Memory B cell (primary cell): Measurements from ENCODE around the gene C1orf50.
"Not testable (repeated sequence)": the region's sequence is repeated elsewhere in the genome, so short reads cannot be mapped to it uniquely, and the experiment has no call there.

Experiments used
- ATAC-seq: fragments of 150-1000 bp; cut with Tn5 transposase; 2 replicates; pipeline ENCODE4 v1.10.0; 2021; ENCODE audit warnings: low read depth, mild to moderate bottlenecking, moderate library complexity
- DNase-seq, 2 donors: peaks; one replicate each; pipeline ENCODE4 v3.0.0; 2022; ENCODE audit warnings: low spot score in 2 of 2
- H3K27ac Mint-ChIP-seq: one replicate; pipeline ENCODE4 v1.8.0; 2022; ENCODE audit warnings: mild to moderate bottlenecking, moderate library complexity, mixed read lengths
- H3K27me3 Mint-ChIP-seq: one replicate; pipeline ENCODE4 v1.8.0; 2022; ENCODE audit warnings: mixed read lengths
- H3K36me3 Mint-ChIP-seq: one replicate; pipeline ENCODE4 v1.8.0; 2022; ENCODE audit warnings: mild to moderate bottlenecking, mixed read lengths
- H3K4me1 Mint-ChIP-seq: one replicate; pipeline ENCODE4 v1.8.0; 2022; ENCODE audit warnings: mixed read lengths
- H3K4me3 Mint-ChIP-seq: one replicate; pipeline ENCODE4 v1.8.0; 2022; ENCODE audit warnings: mild to moderate bottlenecking, moderate library complexity, mixed read lengths
- H3K9me3 Mint-ChIP-seq: one replicate; pipeline ENCODE4 v1.8.0; 2022; ENCODE audit warnings: mixed read lengths

Gene C1orf50

GRCh38 chr1:42744148-42744413 lies 23.0 kb upstream of the C1orf50 start:
- Mint-ChIP-seq H3K27ac (no peak overlapping the region), H3K27me3 (peaks cover 1% of the 10 kb centered on the region), H3K4me1 (no peaks in the 10 kb centered on the region), H3K9me3 (no peaks in the 10 kb centered on the region), H3K4me3 (no peak overlapping the region), H3K36me3 (peaks cover 6% of the 10 kb centered on the region)
- no peak for ATAC-seq
- no peak for DNase-seq

- no peak overlapping the region for H3K4me3 Mint-ChIP-seq
- H3K36me3 Mint-ChIP-seq: peaks cover 15% of the 10 kb centered on the region
- no peaks in the 10 kb centered on the region for H3K4me1 Mint-ChIP-seq
- no peak overlapping the region for H3K27ac Mint-ChIP-seq
- DNase-seq (no peak), ATAC-seq (no peak)
- no peaks in the 10 kb centered on the region for H3K9me3 Mint-ChIP-seq
- peaks cover 1% of the 10 kb centered on the region for H3K27me3 Mint-ChIP-seq
Measured at GRCh38 chr1:42745851-42746250, 21.2 kb upstream of the C1orf50 start.

GRCh38 chr1:42746436-42747105 lies 20.5 kb upstream of the C1orf50 start:
- peaks cover 1% of the 10 kb centered on the region for H3K27me3 Mint-ChIP-seq
- H3K27ac Mint-ChIP-seq: no peak overlapping the region
- no peaks in the 10 kb centered on the region for H3K9me3 Mint-ChIP-seq
- DNase-seq (no peak), ATAC-seq (no peak)
- H3K4me3 Mint-ChIP-seq: no peak overlapping the region
- H3K4me1 Mint-ChIP-seq: no peaks in the 10 kb centered on the region
- H3K36me3 Mint-ChIP-seq: peaks cover 17% of the 10 kb centered on the region

GRCh38 chr1:42747125-42747524 lies 19.9 kb upstream of the C1orf50 start:
- no peak overlapping the region for H3K4me3 Mint-ChIP-seq
- H3K36me3 Mint-ChIP-seq: peaks cover 22% of the 10 kb centered on the region
- peaks cover 1% of the 10 kb centered on the region for H3K27me3 Mint-ChIP-seq
- H3K9me3 Mint-ChIP-seq: no peaks in the 10 kb centered on the region
- ATAC-seq: peak; percentile 65
- H3K27ac Mint-ChIP-seq: no peak overlapping the region
- H3K4me1 Mint-ChIP-seq: no peaks in the 10 kb centered on the region
- peak; percentile 33 to 35 for DNase-seq

GRCh38 chr1:42748021-42748420 lies 19.0 kb upstream of the C1orf50 start:
- Mint-ChIP-seq H3K4me1 (no peaks in the 10 kb centered on the region), H3K27ac (no peak overlapping the region), H3K27me3 (peaks cover 1% of the 10 kb centered on the region), H3K36me3 (peaks cover 28% of the 10 kb centered on the region), H3K4me3 (no peak overlapping the region), H3K9me3 (no peaks in the 10 kb centered on the region)
- DNase-seq: no peak
- ATAC-seq: no peak

- no peak for DNase-seq
- Mint-ChIP-seq H3K9me3 (no peaks in the 10 kb centered on the region), H3K4me3 (no peak overlapping the region), H3K36me3 (peaks cover 31% of the 10 kb centered on the region), H3K27me3 (peaks cover under 1% of the 10 kb centered on the region), H3K27ac (no peak overlapping the region), H3K4me1 (no peaks in the 10 kb centered on the region)
- no peak for ATAC-seq
Measured at GRCh38 chr1:42748461-42749410, 18.3 kb upstream of the C1orf50 start.

- Mint-ChIP-seq H3K27ac (no peak overlapping the region), H3K27me3 (no peaks in the 10 kb centered on the region), H3K4me1 (no peaks in the 10 kb centered on the region), H3K9me3 (no peaks in the 10 kb centered on the region), H3K36me3 (peaks cover 40% of the 10 kb centered on the region), H3K4me3 (no peak overlapping the region)
- DNase-seq: no peak
- ATAC-seq: no peak
Measured at GRCh38 chr1:42750041-42750440, 17.0 kb upstream of the C1orf50 start.

- not testable (repeated sequence) for H3K27me3 Mint-ChIP-seq, H3K9me3 Mint-ChIP-seq, H3K27ac Mint-ChIP-seq, ATAC-seq, H3K4me3 Mint-ChIP-seq, DNase-seq, H3K4me1 Mint-ChIP-seq
- peaks cover 48% of the 10 kb centered on the region for H3K36me3 Mint-ChIP-seq
Measured at GRCh38 chr1:42751511-42752070, 15.5 kb upstream of the C1orf50 start.

- DNase-seq (no peak), ATAC-seq (no peak)
- Mint-ChIP-seq H3K27me3 (no peaks in the 10 kb centered on the region), H3K27ac (no peak overlapping the region), H3K36me3 (peaks cover 52% of the 10 kb centered on the region), H3K9me3 (no peaks in the 10 kb centered on the region), H3K4me3 (no peak overlapping the region), H3K4me1 (peaks cover 2% of the 10 kb centered on the region)
Measured at GRCh38 chr1:42752284-42752683, 14.8 kb upstream of the C1orf50 start.

GRCh38 chr1:42753070-42753469 lies 14.0 kb upstream of the C1orf50 start:
- no peak overlapping the region for H3K4me3 Mint-ChIP-seq
- DNase-seq (no peak), ATAC-seq (no peak)
- H3K27me3 Mint-ChIP-seq: no peaks in the 10 kb centered on the region
- no peak overlapping the region for H3K27ac Mint-ChIP-seq
- no peaks in the 10 kb centered on the region for H3K9me3 Mint-ChIP-seq
- peaks cover 5% of the 10 kb centered on the region for H3K4me1 Mint-ChIP-seq
- H3K36me3 Mint-ChIP-seq: peaks cover 55% of the 10 kb centered on the region

- peak in 1 of 2 donors; percentile 18 for DNase-seq
- Mint-ChIP-seq H3K27ac (peak overlapping the region; percentile 28), H3K4me3 (no peak overlapping the region)
Measured at GRCh38 chr1:42756956-42757891, 9.8 kb upstream of the C1orf50 start.

GRCh38 chr1:42757892-42758275 lies 9.2 kb upstream of the C1orf50 start:
- no peak for ATAC-seq
- no peaks in the 10 kb centered on the region for H3K9me3 Mint-ChIP-seq
- DNase-seq: no peak
- peaks cover 11% of the 10 kb centered on the region for H3K4me1 Mint-ChIP-seq
- no peaks in the 10 kb centered on the region for H3K27me3 Mint-ChIP-seq
- H3K36me3 Mint-ChIP-seq: peaks cover 30% of the 10 kb centered on the region
- H3K27ac Mint-ChIP-seq: peak overlapping the region; percentile 28
- no peak overlapping the region for H3K4me3 Mint-ChIP-seq

More at GRCh38 chr1:42756956-42757891, 9.8 kb upstream of the C1orf50 start:
- Mint-ChIP-seq H3K4me1 (peaks cover 11% of the 10 kb centered on the region), H3K9me3 (no peaks in the 10 kb centered on the region), H3K36me3 (peaks cover 35% of the 10 kb centered on the region), H3K27me3 (no peaks in the 10 kb centered on the region)
- peak; percentile 67 for ATAC-seq

- H3K9me3 Mint-ChIP-seq: no peaks in the 10 kb centered on the region
- H3K27ac Mint-ChIP-seq: peak overlapping the region; percentile 77
- no peaks in the 10 kb centered on the region for H3K27me3 Mint-ChIP-seq
- no peak for DNase-seq
- peaks cover 28% of the 10 kb centered on the region for H3K36me3 Mint-ChIP-seq
- peaks cover 11% of the 10 kb centered on the region for H3K4me1 Mint-ChIP-seq
- ATAC-seq: peak; percentile 62
- no peak overlapping the region for H3K4me3 Mint-ChIP-seq
Measured at GRCh38 chr1:42758641-42759040, 8.4 kb upstream of the C1orf50 start.
